Gastroesophageal sphincter (tissue), 3 donors: ENCODE data around the gene SLC24A3.

Source experiments
- CTCF ChIP-seq, 4 experiments: fragments of 200-600 bp in 2 of 4; fragments of 450-650 bp in 2 of 4; sonication (generic) in 1 of 4; IDR thresholded peaks; one replicate each; pipeline ENCODE4 v1.5.1; 2017 to 2019; ENCODE audit warnings: antibody characterized with exemption in 4 of 4, mild to moderate bottlenecking in 2 of 4, moderate library complexity in 2 of 4
- EP300 ChIP-seq: sonication (generic); formaldehyde crosslinking; IDR thresholded peaks from one replicate; pipeline ENCODE4 v1.6.1; 2017; ENCODE audit warnings: antibody characterized with exemption, mild to moderate bottlenecking
- POLR2A ChIP-seq, 2 donors: fragments of 450-650 bp; IDR thresholded peaks; one replicate each; pipeline ENCODE4 v1.6.1; 2017; ENCODE audit warnings: antibody characterized with exemption in 2 of 2, mild to moderate bottlenecking in 2 of 2, moderate library complexity in 1 of 2
- POLR2AphosphoS5 ChIP-seq: sonication (generic); formaldehyde crosslinking; IDR thresholded peaks from one replicate; pipeline ENCODE4 v1.6.1; 2017; ENCODE audit warnings: antibody characterized with exemption

GRCh38 chr20:19652591-19653026, 440.2 kb downstream of the SLC24A3 start:
- TF ChIP-seq POLR2AphosphoS5: no peak
- TF ChIP-seq CTCF (IDR thresholded peaks at IDR 0.05): no peak
- TF ChIP-seq EP300: no peak
- no peak for TF ChIP-seq POLR2A (IDR thresholded peaks at IDR 0.05)
